Neural progenitor cell (in vitro differentiated cells): ENCODE results near the gene FAM83E. TPM values are rescaled to one million over a fixed set of nuclear protein-coding genes. Genes with fewer than 3 reads are reported as not detected.

ENCODE experiments used
- DNase-seq: peaks from one replicate; pipeline ENCODE4 v3.0.0-alpha.2; 2016; ENCODE audit warnings: low spot score
- H2AFZ ChIP-seq: fragments of 200-600 bp; sonication (generic); replicated peaks from 2 replicates; pipeline ENCODE4 v1.6.1; 2016; ENCODE audit warnings: antibody characterized with exemption
- H3F3A ChIP-seq: fragments of 200-600 bp; sonication (generic); 2 replicates; pipeline ENCODE4 v1.6.1; 2016; ENCODE audit warnings: antibody characterized with exemption, low read depth
- H3K27ac ChIP-seq: fragments of 200-600 bp; sonication (generic); 2 replicates; pipeline ENCODE4 v1.5.1; 2016; ENCODE audit warnings: mild to moderate bottlenecking
- H3K27me3 ChIP-seq: fragments of 200-600 bp; sonication (generic); 2 replicates; pipeline ENCODE4 v1.6.1; 2016; ENCODE audit warnings: mild to moderate bottlenecking, moderate library complexity
- H3K36me3 ChIP-seq: fragments of 200-600 bp; sonication (generic); 2 replicates; pipeline ENCODE4 v1.5.1; 2016
- H3K4me1 ChIP-seq: fragments of 200-600 bp; sonication (generic); 2 replicates; pipeline ENCODE4 v1.6.1; 2016; ENCODE audit warnings: mixed run types
- H3K4me2 ChIP-seq: fragments of 200-600 bp; sonication (generic); 2 replicates; pipeline ENCODE4 v1.6.1; 2016
- H3K4me3 ChIP-seq: fragments of 200-600 bp; sonication (generic); 2 replicates; pipeline ENCODE4 v1.5.1; 2016
- H3K79me2 ChIP-seq: fragments of 200-600 bp; sonication (generic); 2 replicates; pipeline ENCODE4 v1.6.1; 2016; ENCODE audit warnings: low read depth
- H3K9ac ChIP-seq: fragments of 200-600 bp; sonication (generic); 2 replicates; pipeline ENCODE4 v1.6.1; 2016
- H3K9me3 ChIP-seq: fragments of 200-600 bp; sonication (generic); 2 replicates; pipeline ENCODE4 v1.5.1; 2016; ENCODE audit warnings: low read depth
- H4K20me1 ChIP-seq: fragments of 200-600 bp; sonication (generic); 2 replicates; pipeline ENCODE4 v1.6.1; 2016; ENCODE audit warnings: low read depth
- H3K27ac Mint-ChIP-seq: 3 replicates; pipeline ENCODE4 v1.8.0; 2021; ENCODE audit warnings: mixed read lengths
- H3K27me3 Mint-ChIP-seq: 2 replicates; pipeline ENCODE4 v1.8.0; 2022; ENCODE audit warnings: low read depth, mild to moderate bottlenecking, inconsistent platforms, moderate library complexity, mixed read lengths; ENCODE audit not compliant: insufficient read depth
- H3K36me3 Mint-ChIP-seq: 3 replicates; pipeline ENCODE4 v1.8.0; 2021; ENCODE audit warnings: mixed read lengths
- H3K4me1 Mint-ChIP-seq: 3 replicates; pipeline ENCODE4 v1.8.0; 2021; ENCODE audit warnings: mixed read lengths
- H3K4me3 Mint-ChIP-seq: 3 replicates; pipeline ENCODE4 v1.8.0; 2021; ENCODE audit warnings: mild to moderate bottlenecking, moderate library complexity, mixed read lengths
- H3K9me3 Mint-ChIP-seq: 3 replicates; pipeline ENCODE4 v1.8.0; 2020; ENCODE audit warnings: mixed read lengths
- CTCF ChIP-seq: fragments of 200-600 bp; sonication (generic); IDR thresholded peaks from 2 replicates; pipeline ENCODE4 v1.5.1; 2017; ENCODE audit warnings: antibody characterized with exemption, mild to moderate bottlenecking
- EZH2 ChIP-seq: fragments of 200-600 bp; sonication (generic); IDR thresholded peaks from 2 replicates; pipeline ENCODE4 v1.6.1; 2017; ENCODE audit warnings: antibody characterized with exemption, mild to moderate bottlenecking, moderate library complexity
- EZH2phosphoT487 ChIP-seq: fragments of 200-600 bp; sonication (generic); IDR thresholded peaks from 2 replicates; pipeline ENCODE4 v1.6.1; 2017; ENCODE audit warnings: antibody characterized with exemption
- total RNA-seq: library from RNA; depleted of rRNA; stranded (reverse); fragments of >200 nt; gene quantifications from 2 replicates; pipeline ENCODE4 v1.2.3, GENCODE V29; 2015; ENCODE audit warnings: low replicate concordance

FAM83E gene
- total RNA-seq, 1 donor from 2014 or later, result 0.06 TPM

GRCh38 chr19:48624067-48624594, 9.3 kb upstream of the FAM83E start:
- H3K4me1 ChIP-seq, result peaks cover 11% of the 10 kb centered on the region
- Mint-ChIP-seq H3K4me3 (peak overlapping the region; percentile 84), H3K27ac (peak overlapping the region; percentile 85), H3K9me3 (no peaks in the 10 kb centered on the region), H3K27me3 (no peaks in the 10 kb centered on the region), H3K4me1 (peaks cover 40% of the 10 kb centered on the region), H3K36me3 (no peaks in the 10 kb centered on the region)
- no peaks in the 10 kb centered on the region for H3K9me3 ChIP-seq
- no peaks in the 10 kb centered on the region for H3K27me3 ChIP-seq
- H3K36me3 ChIP-seq, result no peaks in the 10 kb centered on the region
- H3K4me2 ChIP-seq, result peak overlapping the region; percentile 93
- H3K27ac ChIP-seq, result peak overlapping the region; percentile 92
- peak; percentile 100 for DNase-seq
- peaks cover 18% of the 10 kb centered on the region for H4K20me1 ChIP-seq
- no peak overlapping the region for H2AFZ ChIP-seq
- peaks cover 41% of the 10 kb centered on the region for H3K79me2 ChIP-seq
- peak overlapping the region; percentile 79 for H3K4me3 ChIP-seq
- H3F3A ChIP-seq, result peaks cover 28% of the 10 kb centered on the region
- peak overlapping the region; percentile 82 for H3K9ac ChIP-seq
- TF ChIP-seq EZH2 (no peak), EZH2phosphoT487 (no peak), CTCF (no peak)

GRCh38 chr19:48623556-48624066, 8.7 kb upstream of the FAM83E start:
- Histone ChIP-seq H3K4me3 (peak overlapping the region; percentile 79), H3K9ac (peak overlapping the region; percentile 60), H3K79me2 (peaks cover 45% of the 10 kb centered on the region), H3K9me3 (no peaks in the 10 kb centered on the region), H3K27ac (peak overlapping the region; percentile 92), H3F3A (peaks cover 25% of the 10 kb centered on the region), H2AFZ (peak overlapping the region; percentile 26), H3K4me1 (peaks cover 11% of the 10 kb centered on the region), H4K20me1 (peaks cover 20% of the 10 kb centered on the region), H3K27me3 (no peaks in the 10 kb centered on the region), H3K36me3 (no peaks in the 10 kb centered on the region), H3K4me2 (peak overlapping the region; percentile 82)
- H3K4me3 Mint-ChIP-seq, result peak overlapping the region; percentile 84
- H3K36me3 Mint-ChIP-seq, result peaks cover 1% of the 10 kb centered on the region
- TF ChIP-seq EZH2 (no peak), CTCF (no peak), EZH2phosphoT487 (no peak)
- peaks cover 2% of the 10 kb centered on the region for H3K27me3 Mint-ChIP-seq
- peaks cover 42% of the 10 kb centered on the region for H3K4me1 Mint-ChIP-seq
- peak; percentile 47 for DNase-seq
- H3K27ac Mint-ChIP-seq, result peak overlapping the region; percentile 85
- no peaks in the 10 kb centered on the region for H3K9me3 Mint-ChIP-seq

GRCh38 chr19:48619692-48620585, 5.1 kb upstream of the FAM83E start:
- peaks cover 60% of the 10 kb centered on the region for H3K79me2 ChIP-seq
- DNase-seq, result no peak
- peaks cover 15% of the 10 kb centered on the region for H3K36me3 Mint-ChIP-seq

More at GRCh38 chr19:48619692-48620585, 5.1 kb upstream of the FAM83E start:
- H3K27ac ChIP-seq, result peak overlapping the region; percentile 57
- H3K27me3 Mint-ChIP-seq, result peaks cover 4% of the 10 kb centered on the region
- H3K4me3 Mint-ChIP-seq, result peak overlapping the region; percentile 98
- peak overlapping the region; percentile 55 for H2AFZ ChIP-seq
- peak overlapping the region; percentile 65 for H3K9ac ChIP-seq
- H3F3A ChIP-seq, result peaks cover 56% of the 10 kb centered on the region
- no peaks in the 10 kb centered on the region for H3K27me3 ChIP-seq
- H3K9me3 ChIP-seq, result no peaks in the 10 kb centered on the region
- H3K27ac Mint-ChIP-seq, result peak overlapping the region; percentile 98
- H3K4me2 ChIP-seq, result peak overlapping the region; percentile 90
- H3K4me3 ChIP-seq, result peak overlapping the region; percentile 83
- TF ChIP-seq CTCF (no peak), EZH2 (no peak), EZH2phosphoT487 (no peak)
- H3K9me3 Mint-ChIP-seq, result no peaks in the 10 kb centered on the region
- H3K4me1 Mint-ChIP-seq, result peaks cover 55% of the 10 kb centered on the region
- peaks cover 36% of the 10 kb centered on the region for H3K4me1 ChIP-seq
- H4K20me1 ChIP-seq, result peaks cover 43% of the 10 kb centered on the region
- no peaks in the 10 kb centered on the region for H3K36me3 ChIP-seq
